HG03521 (cell line): ENCODE results near the gene PMVK.
"Not testable (repeated sequence)": the region's sequence is repeated elsewhere in the genome, so short reads cannot be mapped to it uniquely, and the experiment has no call there.

ENCODE experiments used
- ATAC-seq: cut with Tn5 transposase; IDR thresholded peaks from one replicate; pipeline ENCODE4 v1.9.1; 2021; ENCODE audit warnings: mild to moderate bottlenecking, moderate library complexity; ENCODE audit not compliant: unreplicated experiment

The PMVK gene

GRCh38 chr1:154925335-154926170, 11.0 kb downstream of the PMVK start:
- ATAC-seq, result no peak

GRCh38 chr1:154923695-154924094, 12.8 kb downstream of the PMVK start:
- ATAC-seq, result no peak

- ATAC-seq, result no peak
Measured at GRCh38 chr1:154913273-154913672, 23.2 kb downstream of the PMVK start.

GRCh38 chr1:154912755-154913154, 23.8 kb downstream of the PMVK start:
- no peak for ATAC-seq

GRCh38 chr1:154911691-154912550, 24.6 kb downstream of the PMVK start:
- ATAC-seq, result no peak

- ATAC-seq, result no peak
Measured at GRCh38 chr1:154910851-154911250, 25.7 kb downstream of the PMVK start.

GRCh38 chr1:154908937-154909336, 27.6 kb downstream of the PMVK start:
- ATAC-seq, result no peak

GRCh38 chr1:154908129-154908528, 28.4 kb downstream of the PMVK start:
- ATAC-seq, result not testable (repeated sequence)

- ATAC-seq, result no peak
Measured at GRCh38 chr1:154906621-154907081, 29.9 kb downstream of the PMVK start.

- ATAC-seq, result no peak
Measured at GRCh38 chr1:154902938-154903566, 33.5 kb downstream of the PMVK start.

GRCh38 chr1:154901591-154901990, 34.9 kb downstream of the PMVK start:
- ATAC-seq, result no peak

GRCh38 chr1:154899041-154899440, 37.5 kb downstream of the PMVK start:
- no peak for ATAC-seq

- no peak for ATAC-seq
Measured at GRCh38 chr1:154896771-154897286, 39.7 kb downstream of the PMVK start.

- ATAC-seq, result no peak
Measured at GRCh38 chr1:154895798-154896197, 40.7 kb downstream of the PMVK start.

- ATAC-seq, result no peak
Measured at GRCh38 chr1:154891452-154891851, 45.1 kb downstream of the PMVK start.

GRCh38 chr1:154888757-154889156, 47.8 kb downstream of the PMVK start:
- no peak for ATAC-seq

- no peak for ATAC-seq
Measured at GRCh38 chr1:154886281-154887015, 50.1 kb downstream of the PMVK start.

- no peak for ATAC-seq
Measured at GRCh38 chr1:154884869-154885701, 51.4 kb downstream of the PMVK start.
